Subcutaneous adipose tissue (tissue), 4 donors: Measurements from ENCODE around the gene ZNF655. TPM values are rescaled to one million over a fixed set of nuclear protein-coding genes. Genes with fewer than 3 reads are reported as not detected.

ENCODE experiments used
- total RNA-seq, 4 donors: library from RNA; depleted of rRNA; stranded (reverse); fragments of >200 nt; gene quantifications; one replicate each; pipeline ENCODE4 v1.1.0, GENCODE V29; 2016
- TF ChIP-seq, protein P1 (sequence below): fragments of 450-650 bp; IDR thresholded peaks from one replicate; pipeline ENCODE4 v1.5.1; 2016; ENCODE audit warnings: low read depth, mild to moderate bottlenecking, control low read depth, antibody characterized with exemption, moderate library complexity

The ZNF655 gene
- total RNA-seq, 4 donors from 2014 or later, result 96.0 to 128 (median 108) TPM

DNA sequence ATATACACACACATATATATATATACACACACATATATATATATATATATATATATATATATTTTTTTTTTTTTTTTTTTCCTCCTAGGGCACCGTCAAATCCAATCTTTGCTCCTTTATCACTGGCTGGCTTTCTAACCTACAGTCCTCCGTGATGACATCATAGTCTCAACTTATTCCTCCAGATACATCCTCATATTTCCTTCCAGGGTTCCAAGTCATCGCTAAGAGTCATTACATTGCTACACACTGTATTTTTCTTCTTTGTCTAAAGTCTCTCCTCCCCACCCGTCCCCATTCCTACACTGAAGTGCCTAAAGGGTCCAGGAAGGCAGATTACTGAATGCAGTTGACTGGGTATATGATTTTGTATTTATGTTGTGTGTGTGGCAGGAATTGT is 5.4 kb upstream of the ZNF655 start:
- TF ChIP-seq, protein P1, sequence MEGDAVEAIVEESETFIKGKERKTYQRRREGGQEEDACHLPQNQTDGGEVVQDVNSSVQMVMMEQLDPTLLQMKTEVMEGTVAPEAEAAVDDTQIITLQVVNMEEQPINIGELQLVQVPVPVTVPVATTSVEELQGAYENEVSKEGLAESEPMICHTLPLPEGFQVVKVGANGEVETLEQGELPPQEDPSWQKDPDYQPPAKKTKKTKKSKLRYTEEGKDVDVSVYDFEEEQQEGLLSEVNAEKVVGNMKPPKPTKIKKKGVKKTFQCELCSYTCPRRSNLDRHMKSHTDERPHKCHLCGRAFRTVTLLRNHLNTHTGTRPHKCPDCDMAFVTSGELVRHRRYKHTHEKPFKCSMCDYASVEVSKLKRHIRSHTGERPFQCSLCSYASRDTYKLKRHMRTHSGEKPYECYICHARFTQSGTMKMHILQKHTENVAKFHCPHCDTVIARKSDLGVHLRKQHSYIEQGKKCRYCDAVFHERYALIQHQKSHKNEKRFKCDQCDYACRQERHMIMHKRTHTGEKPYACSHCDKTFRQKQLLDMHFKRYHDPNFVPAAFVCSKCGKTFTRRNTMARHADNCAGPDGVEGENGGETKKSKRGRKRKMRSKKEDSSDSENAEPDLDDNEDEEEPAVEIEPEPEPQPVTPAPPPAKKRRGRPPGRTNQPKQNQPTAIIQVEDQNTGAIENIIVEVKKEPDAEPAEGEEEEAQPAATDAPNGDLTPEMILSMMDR, result no peak

DNA sequence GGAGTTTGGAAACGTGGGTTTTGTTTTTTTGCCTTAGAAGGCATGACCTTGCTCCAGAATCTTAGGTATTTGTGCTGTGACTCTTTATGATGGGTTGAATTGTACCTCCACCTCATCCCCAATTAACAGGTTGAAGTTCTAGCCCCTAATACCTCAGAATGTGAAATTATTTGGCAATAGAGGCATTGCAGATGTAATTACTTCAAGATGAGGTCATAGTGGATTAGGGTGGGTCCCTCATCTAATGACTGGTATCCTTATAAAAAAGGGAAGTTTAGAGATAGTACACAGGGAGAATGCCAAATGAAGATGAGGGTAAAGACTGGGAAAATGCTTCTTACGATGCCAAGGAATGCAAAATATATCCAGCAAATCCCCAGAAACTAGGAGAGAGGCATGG is 3.5 kb upstream of the ZNF655 start:
- TF ChIP-seq, protein P1, result no peak

DNA sequence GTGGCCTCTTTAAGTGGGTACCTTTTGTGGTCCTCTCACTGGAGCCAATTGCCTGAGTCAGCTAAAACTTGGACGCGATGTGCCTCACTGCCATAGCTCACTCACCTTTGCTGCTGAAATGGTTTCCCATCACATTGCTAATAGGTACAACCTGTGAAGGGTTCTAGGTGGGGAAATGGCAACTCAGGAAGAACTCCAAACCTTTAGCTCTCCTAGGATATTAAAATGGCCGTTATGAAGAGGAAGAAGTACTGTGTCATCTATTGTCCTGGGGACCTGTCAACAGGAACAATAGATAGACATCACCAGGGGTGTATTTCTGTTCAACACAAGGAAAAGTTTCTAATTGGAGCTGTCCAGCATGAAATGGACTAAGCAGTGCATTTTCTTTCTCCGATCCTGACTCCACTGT is 1.2 kb upstream of the ZNF655 start:
- TF ChIP-seq, protein P1, result no peak

DNA sequence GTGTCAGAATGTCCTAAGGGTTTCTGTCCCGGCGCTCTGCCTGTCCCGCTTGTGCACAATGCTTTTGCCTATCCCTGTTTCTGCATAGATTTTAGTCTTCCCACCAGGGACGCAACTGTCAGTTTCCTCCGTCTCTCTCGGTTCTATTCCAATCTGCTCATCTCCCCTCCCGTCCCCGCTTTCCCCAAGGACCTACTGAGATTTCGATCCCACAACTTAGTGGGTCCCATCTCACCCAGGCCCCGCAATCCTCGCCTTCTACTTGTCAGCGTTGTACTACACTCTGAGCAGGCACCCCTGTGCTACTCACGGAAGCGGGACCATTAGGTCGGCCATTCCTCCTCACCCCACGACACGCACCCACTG is 519 bp upstream of the ZNF655 start:
- TF ChIP-seq, protein P1, result no peak

DNA sequence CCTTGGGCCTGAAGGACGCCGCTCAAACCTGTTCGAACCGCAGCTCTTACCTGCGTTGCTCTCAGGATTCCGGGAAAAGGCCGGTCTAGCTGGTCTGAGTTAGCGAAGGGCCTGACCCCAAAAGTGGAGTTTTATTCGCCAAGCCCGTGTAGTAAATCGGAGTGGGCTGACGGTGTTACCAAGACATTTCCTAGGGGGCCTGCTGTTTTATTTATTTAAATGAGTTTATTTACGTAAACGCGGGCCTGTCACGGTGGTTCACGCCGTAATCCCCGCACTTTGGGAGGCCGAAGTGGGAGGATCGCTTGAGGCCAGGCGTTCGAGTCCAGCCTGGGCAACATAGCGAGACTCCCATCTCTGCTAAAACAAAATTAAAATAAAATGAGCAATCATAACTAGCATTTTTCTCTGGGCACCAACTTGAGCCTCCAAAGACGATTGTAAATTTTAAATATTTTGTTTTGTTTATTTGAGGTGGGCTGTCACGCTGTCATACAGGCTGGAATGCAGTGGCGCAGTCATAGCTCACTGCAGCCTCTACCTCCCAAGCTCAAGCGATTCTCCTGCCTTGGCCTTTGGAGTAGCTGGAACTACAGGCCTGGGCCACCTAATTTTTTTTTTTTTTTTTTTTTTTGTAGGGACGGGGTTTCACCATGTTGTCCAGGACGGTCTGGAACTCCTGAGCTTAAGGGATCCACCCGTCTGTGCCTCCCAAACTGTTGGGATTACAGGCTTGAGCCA is 903 bp downstream of the ZNF655 start:
- TF ChIP-seq, protein P1, result no peak

DNA sequence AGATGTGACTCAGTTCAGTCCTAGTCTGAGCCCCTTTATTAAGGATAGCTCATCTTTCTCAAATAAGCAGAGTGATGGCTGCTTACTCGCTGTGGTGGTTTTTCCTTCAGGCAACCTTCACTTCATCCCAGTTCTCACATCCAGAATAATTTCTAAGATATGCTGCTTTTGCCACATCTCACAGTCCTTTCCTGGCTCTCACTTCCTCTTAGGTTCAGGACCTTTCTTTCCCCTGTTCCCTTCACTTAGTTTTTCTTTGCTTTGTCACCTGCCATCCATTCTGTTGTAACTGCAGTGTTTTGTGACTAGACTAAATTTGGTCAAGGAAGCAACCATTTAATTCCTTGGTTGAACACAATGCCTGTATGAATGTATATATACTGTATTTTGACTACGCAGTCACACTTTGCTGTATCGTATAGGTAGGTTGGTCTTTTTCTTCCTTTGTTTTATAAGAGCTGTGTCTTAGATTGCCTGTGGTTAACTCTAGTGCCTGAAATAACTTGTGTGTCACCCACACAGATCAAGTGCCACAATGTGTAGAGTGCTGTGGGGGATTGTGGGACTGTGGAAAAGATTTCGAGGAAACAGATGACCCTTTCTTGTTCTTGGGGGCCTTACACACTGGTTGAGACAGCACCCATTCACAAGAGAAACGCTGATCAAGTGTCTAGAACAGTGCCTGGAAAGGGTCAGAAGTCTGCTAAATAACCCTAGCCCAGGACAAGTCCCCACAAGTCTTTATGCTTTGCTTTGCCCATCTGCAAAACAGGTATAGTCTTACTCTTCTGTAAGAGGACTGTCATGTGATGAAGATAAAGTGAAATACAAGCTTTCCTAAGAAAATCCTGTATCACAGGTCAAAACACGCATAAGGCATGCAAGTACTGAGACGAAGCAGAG is 2.6 kb downstream of the ZNF655 start:
- TF ChIP-seq, protein P1, result no peak

DNA sequence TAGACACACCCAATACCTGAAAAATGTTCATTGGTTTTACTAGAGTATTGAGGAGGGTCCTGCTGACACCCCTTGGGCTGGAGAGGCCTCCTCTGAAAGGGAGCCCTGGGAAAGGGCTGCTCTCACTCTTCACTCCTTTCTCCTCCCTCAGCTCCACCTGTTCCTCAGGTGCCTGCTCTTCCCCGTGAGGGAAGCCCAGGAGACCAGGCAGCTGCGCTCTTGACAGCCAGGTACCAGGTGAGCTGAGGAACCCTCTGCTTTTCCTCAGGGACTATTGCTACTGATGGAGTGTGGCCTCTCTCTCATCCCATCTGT is 3.3 kb downstream of the ZNF655 start:
- TF ChIP-seq, protein P1, result no peak
